ENCODE results near the gene LYZL4. TPM values are rescaled to one million over a fixed set of nuclear protein-coding genes. Genes with fewer than 3 reads are reported as not detected.

The LYZL4 gene
- total RNA-seq, 1 experiment from 2014 or later = not detected

DNA sequence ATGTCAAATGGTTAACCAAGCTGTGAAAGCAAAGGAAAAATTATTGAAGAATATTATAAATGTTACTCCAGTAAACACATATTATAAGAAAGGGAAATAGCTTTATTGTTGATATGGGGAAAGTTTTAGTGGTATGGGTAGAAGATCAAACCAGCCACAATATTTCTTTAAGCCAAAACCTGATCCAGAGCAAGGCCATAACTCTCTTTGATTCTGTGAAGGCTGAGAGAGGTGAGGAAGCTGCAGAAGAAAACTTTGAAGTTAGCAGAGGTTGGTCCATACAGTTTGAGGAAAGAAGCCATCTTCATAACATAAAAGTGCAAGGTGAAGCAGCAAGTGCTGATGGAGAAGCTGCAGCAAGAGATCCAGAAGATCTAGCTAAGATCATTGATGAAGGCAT, 54.8 kb downstream of the LYZL4 start:
- BruUV-seq (replicated peaks) = no TSS peak
- Histone ChIP-seq H3K27me3 (ENCODE audit: control insufficient read depth, insufficient read depth, low read length) (no peaks in the 10 kb centered on the region), H3K36me3 (ENCODE audit: control insufficient read depth, insufficient read depth, low read length) (no peaks in the 10 kb centered on the region), H3K4me1 (ENCODE audit: control insufficient read depth, insufficient read depth, low read length) (no peaks in the 10 kb centered on the region), H3K9me3 (ENCODE audit: control insufficient read depth, insufficient read depth, low read depth, low read length) (no peaks in the 10 kb centered on the region), H3K4me3 (ENCODE audit: low read depth in 2 of 2, low read length in 2 of 2) (no peak overlapping the region), H3K27ac (ENCODE audit: low read length) (no peak overlapping the region)
- DNase-seq (ENCODE audit: low read depth, low spot score) (no peak), ATAC-seq (no peak)
- intact Hi-C loops (cut with micrococcal nuclease; ENCODE audit: unreplicated experiment) = no loop called here
- in situ Hi-C loops (cut with HindIII; ENCODE audit: low pct_unique_long_range_greater_than_20kb, low sequenced_read_pairs) = no loop called here
- ChIA-PET CTCF (no interaction called here), POLR2A (no interaction called here)
- TF ChIP-seq, protein P1, sequence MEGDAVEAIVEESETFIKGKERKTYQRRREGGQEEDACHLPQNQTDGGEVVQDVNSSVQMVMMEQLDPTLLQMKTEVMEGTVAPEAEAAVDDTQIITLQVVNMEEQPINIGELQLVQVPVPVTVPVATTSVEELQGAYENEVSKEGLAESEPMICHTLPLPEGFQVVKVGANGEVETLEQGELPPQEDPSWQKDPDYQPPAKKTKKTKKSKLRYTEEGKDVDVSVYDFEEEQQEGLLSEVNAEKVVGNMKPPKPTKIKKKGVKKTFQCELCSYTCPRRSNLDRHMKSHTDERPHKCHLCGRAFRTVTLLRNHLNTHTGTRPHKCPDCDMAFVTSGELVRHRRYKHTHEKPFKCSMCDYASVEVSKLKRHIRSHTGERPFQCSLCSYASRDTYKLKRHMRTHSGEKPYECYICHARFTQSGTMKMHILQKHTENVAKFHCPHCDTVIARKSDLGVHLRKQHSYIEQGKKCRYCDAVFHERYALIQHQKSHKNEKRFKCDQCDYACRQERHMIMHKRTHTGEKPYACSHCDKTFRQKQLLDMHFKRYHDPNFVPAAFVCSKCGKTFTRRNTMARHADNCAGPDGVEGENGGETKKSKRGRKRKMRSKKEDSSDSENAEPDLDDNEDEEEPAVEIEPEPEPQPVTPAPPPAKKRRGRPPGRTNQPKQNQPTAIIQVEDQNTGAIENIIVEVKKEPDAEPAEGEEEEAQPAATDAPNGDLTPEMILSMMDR (IDR thresholded peaks at IDR 0.05) = no peak
- TF ChIP-seq TCF7L2 (IDR thresholded peaks at IDR 0.05; ENCODE audit: low read depth, low read length) = no peak
- no peak for TF ChIP-seq SIN3A (IDR thresholded peaks at IDR 0.05; ENCODE audit: borderline replicate concordance, insufficient read depth, low read depth, low read length)
- TF ChIP-seq, protein P2, sequence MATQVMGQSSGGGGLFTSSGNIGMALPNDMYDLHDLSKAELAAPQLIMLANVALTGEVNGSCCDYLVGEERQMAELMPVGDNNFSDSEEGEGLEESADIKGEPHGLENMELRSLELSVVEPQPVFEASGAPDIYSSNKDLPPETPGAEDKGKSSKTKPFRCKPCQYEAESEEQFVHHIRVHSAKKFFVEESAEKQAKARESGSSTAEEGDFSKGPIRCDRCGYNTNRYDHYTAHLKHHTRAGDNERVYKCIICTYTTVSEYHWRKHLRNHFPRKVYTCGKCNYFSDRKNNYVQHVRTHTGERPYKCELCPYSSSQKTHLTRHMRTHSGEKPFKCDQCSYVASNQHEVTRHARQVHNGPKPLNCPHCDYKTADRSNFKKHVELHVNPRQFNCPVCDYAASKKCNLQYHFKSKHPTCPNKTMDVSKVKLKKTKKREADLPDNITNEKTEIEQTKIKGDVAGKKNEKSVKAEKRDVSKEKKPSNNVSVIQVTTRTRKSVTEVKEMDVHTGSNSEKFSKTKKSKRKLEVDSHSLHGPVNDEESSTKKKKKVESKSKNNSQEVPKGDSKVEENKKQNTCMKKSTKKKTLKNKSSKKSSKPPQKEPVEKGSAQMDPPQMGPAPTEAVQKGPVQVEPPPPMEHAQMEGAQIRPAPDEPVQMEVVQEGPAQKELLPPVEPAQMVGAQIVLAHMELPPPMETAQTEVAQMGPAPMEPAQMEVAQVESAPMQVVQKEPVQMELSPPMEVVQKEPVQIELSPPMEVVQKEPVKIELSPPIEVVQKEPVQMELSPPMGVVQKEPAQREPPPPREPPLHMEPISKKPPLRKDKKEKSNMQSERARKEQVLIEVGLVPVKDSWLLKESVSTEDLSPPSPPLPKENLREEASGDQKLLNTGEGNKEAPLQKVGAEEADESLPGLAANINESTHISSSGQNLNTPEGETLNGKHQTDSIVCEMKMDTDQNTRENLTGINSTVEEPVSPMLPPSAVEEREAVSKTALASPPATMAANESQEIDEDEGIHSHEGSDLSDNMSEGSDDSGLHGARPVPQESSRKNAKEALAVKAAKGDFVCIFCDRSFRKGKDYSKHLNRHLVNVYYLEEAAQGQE (IDR thresholded peaks at IDR 0.05; ENCODE audit: insufficient read depth in 1 of 2, low read depth in 2 of 2, low read length in 1 of 2) = no peak
- no peak for TF ChIP-seq POLR2AphosphoS5 (IDR thresholded peaks at IDR 0.05; ENCODE audit: low read depth, low read length)

DNA sequence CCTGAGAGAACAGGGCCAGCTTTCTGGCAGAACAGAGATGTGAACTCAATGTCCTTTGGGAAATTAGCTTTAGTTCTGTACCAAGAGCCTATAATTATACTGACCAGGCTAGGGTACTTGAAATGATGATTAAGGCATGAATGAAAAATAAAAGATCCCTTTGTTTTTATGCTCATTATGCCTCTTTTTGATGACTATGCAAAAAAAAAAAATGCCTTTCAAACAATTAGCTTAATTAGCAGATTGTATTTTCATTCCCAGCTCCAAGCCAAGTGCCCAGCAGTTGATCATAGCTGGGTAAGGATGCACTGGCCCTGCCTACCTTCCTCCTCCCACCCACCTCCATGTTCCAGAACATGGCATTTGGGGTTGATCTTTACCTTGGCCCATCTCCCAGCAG, 56.8 kb downstream of the LYZL4 start:
- no peak overlapping the region for H3K27ac ChIP-seq (ENCODE audit: low read length)
- POLR2A ChIA-PET = no interaction called here
- TF ChIP-seq, protein P2 (IDR thresholded peaks at IDR 0.05; ENCODE audit: insufficient read depth in 1 of 2, low read depth in 2 of 2, low read length in 1 of 2) = no peak
- TF ChIP-seq TCF7L2 (IDR thresholded peaks at IDR 0.05; ENCODE audit: low read depth, low read length) = no peak
- TF ChIP-seq POLR2AphosphoS5 (IDR thresholded peaks at IDR 0.05; ENCODE audit: low read depth, low read length) = no peak
- no peak for TF ChIP-seq SIN3A (IDR thresholded peaks at IDR 0.05; ENCODE audit: borderline replicate concordance, insufficient read depth, low read depth, low read length)
- TF ChIP-seq, protein P1 (IDR thresholded peaks at IDR 0.05) = no peak
- in situ Hi-C loops (cut with HindIII; ENCODE audit: low pct_unique_long_range_greater_than_20kb, low sequenced_read_pairs) = no loop called here
- CTCF ChIA-PET = no interaction called here
- ATAC-seq = no peak
- no peak for DNase-seq (ENCODE audit: low read depth, low spot score)
- H3K36me3 ChIP-seq (ENCODE audit: control insufficient read depth, insufficient read depth, low read length) = no peaks in the 10 kb centered on the region
- intact Hi-C loops (cut with micrococcal nuclease; ENCODE audit: unreplicated experiment) = no loop called here
- no TSS peak for BruUV-seq (replicated peaks)
- H3K4me1 ChIP-seq (ENCODE audit: control insufficient read depth, insufficient read depth, low read length) = no peaks in the 10 kb centered on the region
- H3K9me3 ChIP-seq (ENCODE audit: control insufficient read depth, insufficient read depth, low read depth, low read length) = no peaks in the 10 kb centered on the region
- H3K27me3 ChIP-seq (ENCODE audit: control insufficient read depth, insufficient read depth, low read length) = no peaks in the 10 kb centered on the region
- H3K4me3 ChIP-seq (ENCODE audit: low read depth in 2 of 2, low read length in 2 of 2) = no peak overlapping the region
